SW 1271 (cell line): ENCODE measurements around the gene FAM131C.

Experiments used
- DNase-seq, 2 experiments: peaks; one replicate each; lab custom pipeline; 2025; lab: John Stamatoyannopoulos, UW

FAM131C gene

GRCh38 chr1:16101623-16102022 is 28.2 kb upstream of the FAM131C start:
- DNase-seq = no peak

GRCh38 chr1:16099412-16099811 is 26.0 kb upstream of the FAM131C start:
- DNase-seq = no peak

GRCh38 chr1:16095447-16095846 is 22.0 kb upstream of the FAM131C start:
- no peak for DNase-seq

DNA sequence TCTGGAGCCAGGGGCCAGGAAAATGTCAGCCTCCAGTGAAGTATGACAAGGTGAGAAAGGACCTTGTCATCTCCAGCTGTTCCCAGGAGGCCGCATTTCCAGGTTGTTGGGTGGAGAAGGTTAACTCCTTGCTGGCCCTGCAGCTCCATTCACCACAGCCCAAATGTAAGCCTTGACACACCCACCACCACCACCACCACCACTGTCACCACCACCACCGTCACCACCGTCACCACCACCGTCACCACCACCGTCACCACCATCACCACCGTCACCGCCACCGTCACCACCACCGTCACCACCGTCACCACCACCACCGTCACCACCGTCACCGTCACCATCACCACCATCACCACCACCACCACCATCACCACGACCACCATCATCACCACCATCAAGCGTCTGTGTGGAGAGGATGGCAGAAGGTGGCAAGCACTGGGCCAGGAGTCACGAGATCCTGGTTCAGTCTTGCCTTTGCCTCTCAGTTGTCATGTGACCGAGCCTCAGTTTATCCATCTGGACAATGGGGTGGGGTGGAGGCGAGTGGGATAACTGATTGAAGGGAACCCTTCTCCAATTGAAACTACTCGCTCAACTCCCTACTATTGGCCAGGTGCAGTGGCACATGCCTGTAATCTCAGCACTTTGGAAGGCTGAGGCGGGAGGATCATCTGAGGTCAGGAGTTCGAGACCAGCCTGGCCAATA is 21.2 kb upstream of the FAM131C start:
- no peak for DNase-seq

GRCh38 chr1:16093611-16094010 is 20.2 kb upstream of the FAM131C start:
- no peak for DNase-seq

DNA sequence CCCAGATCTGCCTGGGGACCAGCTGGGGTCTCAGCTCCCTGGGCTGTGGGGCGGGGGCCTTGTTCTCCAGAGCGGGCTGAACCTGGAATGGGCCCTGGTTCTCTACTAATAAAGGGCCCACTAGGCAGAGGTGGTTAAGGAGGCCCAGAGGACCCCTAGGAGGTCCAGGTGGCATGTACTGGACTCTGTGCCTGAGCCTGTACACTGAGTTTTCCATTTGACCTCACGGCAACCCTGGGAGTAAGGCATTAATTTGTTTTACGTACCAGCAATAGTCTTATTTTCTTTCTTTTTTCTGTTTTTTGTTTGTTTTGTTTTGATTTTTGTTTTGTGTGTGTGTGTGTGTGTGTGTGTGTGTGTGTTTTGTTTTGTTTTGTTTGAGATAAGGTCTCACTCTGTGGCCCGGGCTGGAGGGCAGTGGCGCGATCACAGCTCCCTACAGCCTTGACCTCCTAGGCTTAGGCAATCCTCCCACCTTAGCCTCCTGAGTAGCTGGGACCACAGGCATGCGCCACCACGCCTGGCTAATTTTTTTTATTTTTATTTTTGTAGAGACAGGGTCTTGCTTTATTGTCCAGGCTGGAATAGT is 19.6 kb upstream of the FAM131C start:
- no peak for DNase-seq

DNA sequence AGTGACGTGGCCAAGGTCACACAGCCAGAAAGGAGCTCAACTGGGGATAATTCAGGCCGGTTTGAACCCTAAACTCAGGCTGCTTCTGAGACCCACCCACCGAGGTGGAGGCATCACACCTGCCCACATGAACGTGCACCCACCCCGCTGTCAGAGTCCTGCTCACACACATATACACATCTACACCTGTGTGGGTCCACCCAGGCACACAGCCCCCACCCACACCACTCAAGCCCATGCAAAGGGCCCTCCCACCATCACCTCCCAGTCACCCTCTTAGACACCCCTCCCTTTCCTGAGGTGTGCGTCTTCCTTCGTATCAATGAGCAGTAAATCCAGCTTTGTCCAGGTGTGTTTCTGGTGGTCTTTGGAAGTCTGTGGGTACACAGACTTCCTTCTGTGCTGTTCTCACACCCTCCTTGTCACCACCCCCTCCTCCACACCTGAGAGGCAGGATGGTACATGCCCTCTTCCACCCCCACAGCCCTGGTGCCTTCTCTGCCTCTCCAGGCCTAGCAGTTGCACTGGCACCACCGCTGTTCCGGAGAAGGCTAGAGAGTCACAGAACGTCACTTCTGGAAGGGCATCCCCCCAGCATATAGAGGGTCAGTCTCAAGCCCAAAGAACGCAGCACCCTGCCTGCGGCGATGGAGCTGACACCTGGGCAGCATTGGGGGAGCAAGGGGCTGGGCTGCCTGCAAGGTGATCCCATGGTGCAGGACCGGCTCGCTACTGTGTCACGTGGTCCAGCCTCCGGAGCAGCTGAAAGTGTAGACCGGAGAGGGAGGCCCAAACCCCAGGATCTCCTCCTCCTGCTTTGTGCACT is 18.9 kb upstream of the FAM131C start:
- DNase-seq = no peak

- DNase-seq = no peak
Measured at GRCh38 chr1:16091296-16091695, 17.8 kb upstream of the FAM131C start.

DNA sequence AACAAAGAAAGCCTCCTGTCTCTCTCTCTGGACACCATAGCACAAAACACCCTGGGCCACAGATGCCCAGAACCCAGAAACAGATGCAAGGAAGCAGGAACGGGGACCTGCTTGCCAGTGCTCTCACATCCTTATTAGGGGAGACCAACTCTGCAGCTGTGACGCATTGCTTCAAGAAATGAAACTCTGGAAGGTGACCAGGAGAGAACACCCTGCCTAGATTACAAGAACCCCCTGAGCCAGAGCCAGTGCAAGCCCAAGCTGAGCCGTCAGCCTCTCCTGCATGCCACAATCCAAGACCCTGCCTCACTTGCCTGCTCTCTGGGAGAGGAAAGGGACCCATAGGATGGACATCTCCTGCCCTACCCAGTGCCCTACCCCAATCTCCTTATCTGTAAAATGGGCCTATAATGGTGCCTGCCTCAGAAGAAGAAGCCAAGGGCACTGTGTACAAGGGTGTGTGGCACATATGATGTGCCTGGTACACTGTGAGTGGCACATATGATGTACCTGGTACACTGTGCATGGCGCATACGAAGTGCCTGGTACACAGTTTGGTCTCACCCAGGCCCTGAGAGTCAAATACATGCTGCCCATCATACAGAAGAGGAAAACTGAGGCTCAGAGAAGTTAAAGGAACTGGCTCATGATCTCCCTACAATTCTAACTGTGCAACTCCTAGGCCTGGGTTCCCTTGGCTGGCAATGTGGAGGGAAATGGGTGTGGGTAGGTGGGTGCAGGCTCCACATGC is 16.8 kb upstream of the FAM131C start:
- no peak for DNase-seq

DNA sequence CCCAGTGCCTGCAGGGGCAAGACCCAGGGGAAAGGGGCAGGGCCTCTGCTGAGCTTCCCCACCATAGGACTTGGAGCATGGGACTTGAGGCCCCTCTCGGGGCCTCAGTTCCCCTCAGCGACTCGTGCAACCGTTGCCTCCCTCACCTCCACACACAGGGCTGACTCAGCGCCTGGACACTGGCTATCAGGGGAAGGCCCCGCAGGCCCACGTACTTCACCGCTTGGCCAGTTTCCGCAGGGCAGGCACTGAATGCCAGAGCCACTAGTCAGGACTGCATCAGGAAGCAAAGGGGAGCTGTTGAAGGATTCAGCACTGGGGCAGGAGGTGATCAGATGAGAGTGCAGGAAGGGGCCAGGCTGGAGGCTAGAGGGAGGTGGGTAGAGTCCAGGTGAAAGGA is 15.5 kb upstream of the FAM131C start:
- DNase-seq = peak in 1 of 2 experiments; percentile 12

GRCh38 chr1:16088351-16088911 is 15.0 kb upstream of the FAM131C start:
- DNase-seq = no peak

- no peak for DNase-seq
Measured at GRCh38 chr1:16087733-16088132, 14.3 kb upstream of the FAM131C start.

GRCh38 chr1:16085522-16085921 is 12.1 kb upstream of the FAM131C start:
- DNase-seq = no peak

GRCh38 chr1:16083486-16083885 is 10.0 kb upstream of the FAM131C start:
- no peak for DNase-seq

- peak in 1 of 2 experiments; percentile 30 for DNase-seq
Measured at GRCh38 chr1:16082283-16083038, 9.0 kb upstream of the FAM131C start.

DNA sequence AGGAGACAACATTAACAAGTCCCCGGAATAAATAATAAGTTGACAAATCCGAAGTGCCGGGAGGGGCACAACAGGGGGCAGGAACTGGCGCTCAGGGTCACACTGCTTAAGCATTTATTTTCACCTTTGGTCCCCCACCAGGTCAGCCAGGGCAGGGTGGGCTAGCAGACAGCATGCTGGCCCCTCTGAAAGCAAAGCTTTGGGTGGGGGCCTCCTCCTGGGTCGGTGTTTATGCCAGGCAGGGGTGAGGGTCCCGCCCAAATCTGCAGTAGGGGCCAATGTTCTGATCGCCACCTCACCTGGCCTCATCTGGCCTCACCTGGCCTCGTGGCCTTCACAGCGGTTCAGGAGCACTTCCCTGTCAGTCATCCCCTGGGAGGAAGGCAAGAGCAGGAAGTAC is 8.2 kb upstream of the FAM131C start:
- no peak for DNase-seq

GRCh38 chr1:16080422-16081150 is 7.1 kb upstream of the FAM131C start:
- DNase-seq = no peak

- DNase-seq = peak in 1 of 2 experiments; percentile 68
Measured at GRCh38 chr1:16078925-16079656, 5.6 kb upstream of the FAM131C start.

DNA sequence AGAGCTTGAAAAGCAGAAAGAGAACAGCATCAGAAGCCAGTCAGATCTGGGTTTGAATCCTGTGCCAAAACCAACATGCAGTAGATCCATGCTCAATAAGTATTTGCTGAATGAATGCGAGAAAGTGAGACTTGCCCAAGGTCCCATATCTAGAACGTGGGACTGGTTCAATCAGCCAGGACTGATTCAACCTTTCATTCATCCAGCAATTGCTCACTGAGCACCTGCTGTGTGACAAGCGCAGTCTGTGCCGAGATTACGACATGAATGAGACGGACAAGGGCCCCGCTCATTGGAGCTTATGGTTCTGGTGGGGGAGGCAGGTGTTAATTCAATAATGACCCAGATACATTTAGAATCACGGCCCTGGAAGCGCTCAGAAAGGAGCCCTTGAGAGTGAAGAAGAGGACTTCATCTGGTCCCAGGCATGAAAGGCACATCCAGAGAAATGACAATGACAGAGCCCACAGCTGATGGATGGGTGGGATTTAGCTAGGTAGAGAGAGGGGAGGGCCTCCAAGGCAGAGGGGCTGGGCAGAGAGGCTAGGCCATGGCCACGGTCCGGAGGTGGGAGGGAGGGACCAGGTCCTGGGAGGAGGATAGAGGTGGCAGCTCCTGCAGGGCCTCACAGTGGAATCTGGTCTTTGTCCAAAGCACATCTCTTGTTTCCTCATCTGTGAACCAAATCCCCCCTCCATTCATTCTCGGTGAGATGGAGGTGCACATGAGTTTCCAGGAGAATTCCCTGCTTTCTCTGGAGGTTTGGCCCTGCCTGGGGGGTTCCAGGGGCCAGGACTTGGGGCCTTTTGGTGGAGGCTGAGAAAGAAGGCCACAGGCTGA is 4.2 kb upstream of the FAM131C start:
- no peak for DNase-seq
